ENCODE results near the gene TEX13B.

Gene TEX13B

DNA sequence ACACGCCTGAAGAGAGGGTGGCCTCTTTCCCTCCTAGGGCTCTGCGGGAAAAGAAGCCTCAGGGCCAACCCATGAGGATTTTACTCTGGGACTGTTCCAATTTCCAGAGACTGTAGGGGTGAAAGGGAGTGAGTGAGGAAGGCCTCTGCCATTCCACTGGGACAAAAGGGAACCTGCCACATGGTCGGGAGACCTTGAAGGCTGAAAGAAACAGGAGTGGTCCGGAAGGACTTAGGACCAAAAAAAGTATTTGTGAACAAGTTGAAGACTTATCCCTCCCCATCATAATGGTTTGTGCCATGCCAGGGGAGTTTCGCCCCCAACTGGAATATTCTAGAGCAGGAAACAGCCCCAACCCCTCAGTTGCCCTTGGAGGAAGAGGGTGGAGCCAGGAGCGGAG lies at the start of gene TEX13B:
TSS of gene TEX13B (minus strand) at position 15 of the 400 bp plus-strand sequence. CDS start 243 bp downstream, outside the sequence.
- TF ChIP-seq, protein P1, sequence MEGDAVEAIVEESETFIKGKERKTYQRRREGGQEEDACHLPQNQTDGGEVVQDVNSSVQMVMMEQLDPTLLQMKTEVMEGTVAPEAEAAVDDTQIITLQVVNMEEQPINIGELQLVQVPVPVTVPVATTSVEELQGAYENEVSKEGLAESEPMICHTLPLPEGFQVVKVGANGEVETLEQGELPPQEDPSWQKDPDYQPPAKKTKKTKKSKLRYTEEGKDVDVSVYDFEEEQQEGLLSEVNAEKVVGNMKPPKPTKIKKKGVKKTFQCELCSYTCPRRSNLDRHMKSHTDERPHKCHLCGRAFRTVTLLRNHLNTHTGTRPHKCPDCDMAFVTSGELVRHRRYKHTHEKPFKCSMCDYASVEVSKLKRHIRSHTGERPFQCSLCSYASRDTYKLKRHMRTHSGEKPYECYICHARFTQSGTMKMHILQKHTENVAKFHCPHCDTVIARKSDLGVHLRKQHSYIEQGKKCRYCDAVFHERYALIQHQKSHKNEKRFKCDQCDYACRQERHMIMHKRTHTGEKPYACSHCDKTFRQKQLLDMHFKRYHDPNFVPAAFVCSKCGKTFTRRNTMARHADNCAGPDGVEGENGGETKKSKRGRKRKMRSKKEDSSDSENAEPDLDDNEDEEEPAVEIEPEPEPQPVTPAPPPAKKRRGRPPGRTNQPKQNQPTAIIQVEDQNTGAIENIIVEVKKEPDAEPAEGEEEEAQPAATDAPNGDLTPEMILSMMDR (conservative IDR thresholded peaks at IDR 0.05; ENCODE audit: control insufficient read depth, insufficient read depth, low read depth, low read length) = no peak

GRCh38 chrX:108029928-108030711 lies 48.0 kb upstream of the TEX13B start:
- no peak overlapping the region for H3K4me3 ChIP-seq (ENCODE audit: control insufficient read depth, low read depth, low read length)
- TF ChIP-seq, protein P1 (conservative IDR thresholded peaks at IDR 0.05; ENCODE audit: control insufficient read depth, insufficient read depth, low read depth, low read length) = no peak
- no peak for DNase-seq (ENCODE audit: low read depth)

More for the DNA sequence above, at the start of gene TEX13B:
- no peak within 1 kb of the TSS for H3K4me3 ChIP-seq (ENCODE audit: control insufficient read depth, low read depth, low read length)
- DNase-seq (ENCODE audit: low read depth) = no peak

GRCh38 chrX:108028854-108029253 lies 46.7 kb upstream of the TEX13B start:
- TF ChIP-seq, protein P1 (conservative IDR thresholded peaks at IDR 0.05; ENCODE audit: control insufficient read depth, insufficient read depth, low read depth, low read length) = no peak
- no peak overlapping the region for H3K4me3 ChIP-seq (ENCODE audit: control insufficient read depth, low read depth, low read length)
- DNase-seq (ENCODE audit: low read depth) = no peak

DNA sequence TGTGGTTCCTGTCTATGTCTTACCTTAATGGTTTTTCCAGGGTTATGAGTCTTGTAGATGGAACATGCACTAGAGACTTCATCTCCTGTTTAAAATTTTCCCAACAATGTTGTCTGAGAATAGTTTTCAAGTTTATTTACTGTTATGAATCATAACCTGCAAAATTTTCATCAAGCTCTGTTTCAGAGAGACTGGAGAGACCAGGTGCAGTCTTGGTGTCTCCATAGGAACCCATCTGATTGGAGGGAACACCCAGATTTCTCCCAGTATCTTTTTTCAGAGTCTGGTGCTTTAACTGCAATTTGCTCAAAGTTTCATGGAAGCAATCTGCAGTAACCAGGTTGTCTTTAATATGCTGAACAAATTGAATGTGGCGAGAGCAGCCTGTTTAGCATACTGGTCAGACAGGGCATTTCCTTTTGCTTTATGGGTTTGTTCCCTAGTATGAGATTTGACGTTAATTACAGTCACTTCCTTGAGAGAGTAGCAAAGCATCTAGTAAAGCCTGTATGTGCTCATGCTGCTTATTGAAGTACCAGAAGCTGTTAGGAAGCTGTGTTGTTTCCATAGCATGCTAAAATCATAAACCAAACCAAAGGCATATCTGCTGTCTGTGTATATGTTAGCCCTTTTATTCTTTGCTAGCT lies 43.9 kb upstream of the TEX13B start:
- DNase-seq (ENCODE audit: low read depth) = no peak
- TF ChIP-seq, protein P1 (conservative IDR thresholded peaks at IDR 0.05; ENCODE audit: control insufficient read depth, insufficient read depth, low read depth, low read length) = no peak
- H3K4me3 ChIP-seq (ENCODE audit: control insufficient read depth, low read depth, low read length) = no peak overlapping the region

DNA sequence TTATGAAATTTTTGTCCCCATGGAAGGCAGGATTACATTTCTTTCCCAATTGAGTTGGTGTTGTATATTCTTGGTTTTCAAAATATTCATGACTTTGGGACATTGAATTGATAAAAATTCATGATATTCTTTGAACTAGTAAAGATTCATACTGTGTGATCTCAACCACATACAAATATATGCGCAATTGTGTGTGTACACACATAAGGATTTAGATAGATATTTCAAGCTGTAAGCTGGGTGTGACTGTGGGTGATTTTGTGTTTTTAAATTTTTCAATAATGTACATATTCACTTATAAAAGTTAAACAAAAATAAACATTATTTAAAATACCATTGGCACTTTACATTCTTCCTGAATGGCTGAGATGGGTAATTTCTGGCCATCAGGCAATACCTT lies 43.2 kb upstream of the TEX13B start:
- H3K4me3 ChIP-seq (ENCODE audit: control insufficient read depth, low read depth, low read length) = no peak overlapping the region
- TF ChIP-seq, protein P1 (conservative IDR thresholded peaks at IDR 0.05; ENCODE audit: control insufficient read depth, insufficient read depth, low read depth, low read length) = no peak
- DNase-seq (ENCODE audit: low read depth) = no peak

DNA sequence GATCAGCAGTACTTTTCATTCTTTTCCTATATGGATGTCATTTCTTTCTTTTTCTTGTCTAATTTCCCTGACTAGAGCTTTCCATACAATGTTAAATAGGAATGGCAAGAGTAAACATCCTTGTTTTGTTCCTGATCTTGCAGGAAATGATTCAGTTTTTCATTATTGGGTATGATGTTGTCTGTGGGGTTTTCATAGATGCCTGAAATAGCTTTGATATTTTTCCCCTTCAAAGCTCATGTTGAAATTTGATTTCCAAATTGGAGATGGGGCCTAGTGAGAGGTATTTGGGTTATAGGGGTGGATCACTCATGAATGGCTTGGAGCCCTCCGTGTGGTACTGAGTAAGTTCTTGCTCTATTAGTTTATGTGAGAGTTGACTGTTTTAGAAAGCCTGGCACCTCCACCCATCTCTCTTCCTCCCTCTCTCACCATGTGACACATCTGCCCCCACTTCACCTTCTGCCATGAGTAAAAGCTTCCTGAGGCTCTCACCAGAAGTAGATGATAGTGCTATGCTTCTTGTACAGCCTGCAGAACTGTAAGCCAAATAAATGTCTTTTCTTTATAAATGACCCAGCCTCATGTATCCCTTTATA lies 40.4 kb upstream of the TEX13B start:
- TF ChIP-seq, protein P1 (conservative IDR thresholded peaks at IDR 0.05; ENCODE audit: control insufficient read depth, insufficient read depth, low read depth, low read length) = no peak
- no peak overlapping the region for H3K4me3 ChIP-seq (ENCODE audit: control insufficient read depth, low read depth, low read length)
- peak; percentile 8 for DNase-seq (ENCODE audit: low read depth)
